H1 (cell line): ENCODE results near the gene KRTAP6-1.

ENCODE experiments used
- CBX5 ChIP-seq: fragments of 300-800, 300-1000 bp; sonication (generic); IDR thresholded peaks from 2 replicates; pipeline ENCODE4 v1.7.1; 2016; ENCODE audit warnings: antibody characterized with exemption, low read length, low read depth
- CTCF ChIP-seq, 3 experiments: IDR thresholded peaks; 1 replicate in 2 of 3; 2 replicates in 1 of 3; pipeline versions ENCODE4 v1.5.1 to v1.6.1; 2011; ENCODE audit warnings: low read length in 3 of 3, mild to moderate bottlenecking in 3 of 3, inconsistent platforms in 2 of 3, low read depth in 1 of 3, moderate library complexity in 1 of 3; ENCODE audit not compliant: insufficient read depth in 1 of 3; ENCODE audit errors: control extremely low read depth in 1 of 3
- NRF1 ChIP-seq: IDR thresholded peaks from 2 replicates; pipeline ENCODE4 v1.6.1; 2011; ENCODE audit warnings: mild to moderate bottlenecking, low read depth, low read length, improper control_type of control experiment
- TAF1 ChIP-seq: IDR thresholded peaks from 2 replicates; pipeline ENCODE4 v1.6.1; 2011; ENCODE audit warnings: mild to moderate bottlenecking, low read depth, low read length

DNA sequence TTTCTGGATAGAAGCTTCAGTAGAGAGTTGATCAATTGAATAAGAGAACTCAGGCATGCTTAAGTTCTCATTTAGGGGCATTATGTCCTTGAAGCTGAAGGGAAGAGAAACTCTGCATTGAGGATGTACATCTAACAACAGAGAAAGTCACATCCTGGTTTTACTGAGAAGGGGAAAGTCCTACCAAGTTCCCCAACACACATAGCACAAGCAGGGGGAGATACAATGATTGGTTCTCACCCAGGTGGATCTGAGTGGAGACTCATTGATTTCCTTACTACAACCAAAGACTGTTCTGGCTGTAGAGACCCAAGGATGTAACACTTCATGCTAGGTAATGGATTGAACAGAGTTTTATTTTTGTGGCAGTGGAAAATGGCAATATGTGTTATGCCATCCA is 1.5 kb upstream of the KRTAP6-1 start:
- TF ChIP-seq NRF1 (no peak), CTCF (IDR thresholded peaks at IDR 0.05; ENCODE audit: control extremely low read depth in 1 of 3, insufficient read depth in 1 of 3, low read depth in 1 of 3, low read length in 3 of 3) (no peak), CBX5 (no peak), TAF1 (no peak)
